PC-3 (cell line): ENCODE measurements around the gene STIM1.

ENCODE experiments used
- EZH2 ChIP-seq: fragments of 300-600 bp; sonication (generic); IDR thresholded peaks from one replicate; pipeline ENCODE4 v1.6.1; 2017; ENCODE audit warnings: antibody characterized with exemption, mild to moderate bottlenecking, low read length; ENCODE audit not compliant: unreplicated experiment
- EZH2phosphoT487 ChIP-seq: fragments of 300-600 bp; sonication (generic); IDR thresholded peaks from 2 replicates; pipeline ENCODE4 v1.6.1; 2018; ENCODE audit warnings: mild to moderate bottlenecking, antibody characterized with exemption, low read length, borderline replicate concordance
- TF ChIP-seq, protein P1 (sequence below): fragments of 300-600 bp; sonication (generic); conservative IDR thresholded peaks from 2 replicates; pipeline ENCODE4 v1.5.1; 2017; ENCODE audit warnings: antibody characterized with exemption, low read depth, mild to moderate bottlenecking, low read length

DNA sequence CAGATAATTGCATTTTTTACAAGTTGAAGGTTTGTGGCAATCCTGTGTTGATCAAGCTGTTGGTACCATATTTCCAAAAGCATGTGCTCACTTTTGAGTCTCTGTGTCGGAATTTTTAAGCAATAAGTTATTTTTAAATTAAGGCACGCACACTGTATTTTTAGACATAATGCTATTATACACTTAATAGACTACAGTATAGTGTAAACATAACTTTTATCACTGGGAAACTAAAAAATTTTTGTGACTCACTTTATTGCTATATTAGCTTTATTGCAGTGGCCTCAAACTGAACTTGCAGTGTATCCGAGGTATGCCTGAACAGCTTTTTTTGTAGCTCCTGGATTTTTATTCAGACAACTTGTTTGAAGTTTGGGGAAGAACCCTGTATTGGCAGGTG is 207.9 kb downstream of the STIM1 start:
- TF ChIP-seq, protein P1, sequence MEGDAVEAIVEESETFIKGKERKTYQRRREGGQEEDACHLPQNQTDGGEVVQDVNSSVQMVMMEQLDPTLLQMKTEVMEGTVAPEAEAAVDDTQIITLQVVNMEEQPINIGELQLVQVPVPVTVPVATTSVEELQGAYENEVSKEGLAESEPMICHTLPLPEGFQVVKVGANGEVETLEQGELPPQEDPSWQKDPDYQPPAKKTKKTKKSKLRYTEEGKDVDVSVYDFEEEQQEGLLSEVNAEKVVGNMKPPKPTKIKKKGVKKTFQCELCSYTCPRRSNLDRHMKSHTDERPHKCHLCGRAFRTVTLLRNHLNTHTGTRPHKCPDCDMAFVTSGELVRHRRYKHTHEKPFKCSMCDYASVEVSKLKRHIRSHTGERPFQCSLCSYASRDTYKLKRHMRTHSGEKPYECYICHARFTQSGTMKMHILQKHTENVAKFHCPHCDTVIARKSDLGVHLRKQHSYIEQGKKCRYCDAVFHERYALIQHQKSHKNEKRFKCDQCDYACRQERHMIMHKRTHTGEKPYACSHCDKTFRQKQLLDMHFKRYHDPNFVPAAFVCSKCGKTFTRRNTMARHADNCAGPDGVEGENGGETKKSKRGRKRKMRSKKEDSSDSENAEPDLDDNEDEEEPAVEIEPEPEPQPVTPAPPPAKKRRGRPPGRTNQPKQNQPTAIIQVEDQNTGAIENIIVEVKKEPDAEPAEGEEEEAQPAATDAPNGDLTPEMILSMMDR, result no peak
- TF ChIP-seq EZH2phosphoT487 (no peak), EZH2 (no peak)
